Skeletal muscle satellite cell (primary cell): ENCODE measurements around the gene DPYD.

ENCODE experiments used
- H3K27me3 ChIP-seq: 2 replicates; pipeline ENCODE4 v1.7.0; 2013; ENCODE audit warnings: low read length; ENCODE audit not compliant: control insufficient read depth, insufficient read depth
- H3K36me3 ChIP-seq: 2 replicates; pipeline ENCODE4 v1.7.0; 2013; ENCODE audit warnings: mild to moderate bottlenecking, control low read depth, low read length; ENCODE audit not compliant: insufficient read depth
- H3K4me1 ChIP-seq: 2 replicates; pipeline ENCODE4 v1.7.0; 2013; ENCODE audit warnings: low read length; ENCODE audit not compliant: control insufficient read depth, insufficient read depth
- H3K4me2 ChIP-seq: 2 replicates; pipeline ENCODE4 v1.7.0; 2013; ENCODE audit warnings: mild to moderate bottlenecking, low read length
- H3K4me3 ChIP-seq: 2 replicates; pipeline ENCODE4 v1.7.0; 2013; ENCODE audit warnings: low read length
- H3K9ac ChIP-seq: 2 replicates; pipeline ENCODE4 v1.7.0; 2013; ENCODE audit warnings: mild to moderate bottlenecking, low read depth, low read length, moderate library complexity
- H3K9me3 ChIP-seq: replicated peaks from 2 replicates; pipeline ENCODE4 v1.7.0; 2013; ENCODE audit warnings: mild to moderate bottlenecking, control low read depth, low read length

The DPYD gene

GRCh38 chr1:97905141-97905940, 15.5 kb downstream of the DPYD start:
- no peaks in the 10 kb centered on the region for H3K27me3 ChIP-seq
- H3K4me1 ChIP-seq = peaks cover 67% of the 10 kb centered on the region
- H3K9ac ChIP-seq = no peak overlapping the region
- no peak overlapping the region for H3K4me2 ChIP-seq
- no peaks in the 10 kb centered on the region for H3K9me3 ChIP-seq
- no peak overlapping the region for H3K4me3 ChIP-seq
- no peaks in the 10 kb centered on the region for H3K36me3 ChIP-seq

DNA sequence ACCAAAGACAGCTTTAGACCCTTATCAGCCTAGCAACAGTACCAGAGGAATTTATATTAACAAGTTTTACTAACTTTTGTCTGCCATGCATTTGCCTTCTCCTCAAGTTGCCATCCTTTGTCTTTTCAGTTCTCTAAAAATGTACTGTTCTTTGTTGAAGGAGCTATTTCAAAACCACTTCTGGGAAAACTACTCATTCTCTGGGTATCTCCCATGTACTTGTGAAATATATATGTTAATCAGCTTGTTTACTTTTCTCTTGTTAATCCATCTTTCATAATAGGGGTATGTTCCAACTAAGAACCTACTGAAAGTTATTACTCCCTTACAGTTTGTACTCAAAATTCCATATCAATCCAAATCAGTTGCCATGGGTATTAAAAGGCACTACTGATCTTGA, 16.3 kb downstream of the DPYD start:
- Histone ChIP-seq H3K36me3 (no peaks in the 10 kb centered on the region), H3K27me3 (no peaks in the 10 kb centered on the region), H3K4me1 (peaks cover 67% of the 10 kb centered on the region), H3K4me3 (peak overlapping the region; percentile 31), H3K9ac (peak overlapping the region; percentile 37), H3K9me3 (no peaks in the 10 kb centered on the region), H3K4me2 (peak overlapping the region; percentile 57)

- H3K4me2 ChIP-seq = peak overlapping the region; percentile 57
- no peaks in the 10 kb centered on the region for H3K9me3 ChIP-seq
- peaks cover 75% of the 10 kb centered on the region for H3K4me1 ChIP-seq
- peak overlapping the region; percentile 37 for H3K9ac ChIP-seq
- H3K27me3 ChIP-seq = no peaks in the 10 kb centered on the region
- H3K36me3 ChIP-seq = no peaks in the 10 kb centered on the region
- H3K4me3 ChIP-seq = no peak overlapping the region
These were observed 17.2 kb downstream of the DPYD start for GRCh38 chr1:97903626-97904025.

GRCh38 chr1:97902067-97902466, 18.8 kb downstream of the DPYD start:
- no peak overlapping the region for H3K9ac ChIP-seq
- H3K9me3 ChIP-seq = no peaks in the 10 kb centered on the region
- peaks cover 66% of the 10 kb centered on the region for H3K4me1 ChIP-seq
- H3K36me3 ChIP-seq = no peaks in the 10 kb centered on the region
- no peak overlapping the region for H3K4me3 ChIP-seq
- no peaks in the 10 kb centered on the region for H3K27me3 ChIP-seq
- H3K4me2 ChIP-seq = no peak overlapping the region

GRCh38 chr1:97901017-97901658, 19.7 kb downstream of the DPYD start:
- Histone ChIP-seq H3K9me3 (no peaks in the 10 kb centered on the region), H3K4me3 (peak overlapping the region; percentile 7), H3K27me3 (no peaks in the 10 kb centered on the region), H3K4me2 (peak overlapping the region; percentile 74), H3K9ac (peak overlapping the region; percentile 40), H3K4me1 (peaks cover 58% of the 10 kb centered on the region), H3K36me3 (no peaks in the 10 kb centered on the region)

DNA sequence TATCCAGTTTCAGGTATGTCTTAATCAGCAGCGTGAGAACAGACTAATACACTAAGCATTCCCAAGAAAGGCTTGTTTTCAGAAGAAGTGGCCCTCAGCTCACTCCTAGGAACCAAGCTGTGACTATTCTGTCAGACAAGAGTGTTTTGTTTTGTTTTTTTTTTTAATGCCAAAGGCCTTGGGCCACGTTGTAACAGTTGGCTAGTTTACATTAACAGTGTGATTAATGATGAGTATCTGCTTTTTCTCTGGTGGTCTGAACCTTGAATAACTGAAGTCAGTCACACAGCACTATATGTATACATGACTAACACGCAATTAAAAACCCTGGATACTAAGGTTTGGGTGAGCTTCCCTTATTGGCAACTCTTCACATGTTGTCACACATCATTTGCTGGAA, 21.9 kb downstream of the DPYD start:
- Histone ChIP-seq H3K4me3 (no peak overlapping the region), H3K9ac (no peak overlapping the region), H3K36me3 (no peaks in the 10 kb centered on the region), H3K27me3 (no peaks in the 10 kb centered on the region), H3K4me2 (no peak overlapping the region), H3K9me3 (no peaks in the 10 kb centered on the region), H3K4me1 (peaks cover 41% of the 10 kb centered on the region)

DNA sequence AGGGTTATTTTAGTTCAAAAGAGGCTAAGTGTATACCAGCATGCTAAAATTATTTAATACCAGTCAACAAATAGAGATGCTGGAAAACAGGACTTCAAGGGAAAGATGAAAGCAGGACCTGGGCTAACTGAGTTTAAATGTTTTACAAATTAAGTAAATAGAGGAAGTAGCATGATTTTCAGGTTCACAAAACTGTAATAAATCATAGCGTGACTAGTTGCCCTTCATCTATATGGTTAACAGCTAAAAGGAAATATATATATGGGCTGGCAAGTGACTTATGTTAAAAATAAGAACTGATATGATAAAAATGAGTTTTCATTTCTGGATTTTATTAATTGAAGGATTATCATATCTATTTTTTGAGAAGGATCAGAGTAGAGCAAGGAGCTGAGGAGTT, 25.6 kb downstream of the DPYD start:
- H3K9ac ChIP-seq = no peak overlapping the region
- no peak overlapping the region for H3K4me2 ChIP-seq
- no peaks in the 10 kb centered on the region for H3K27me3 ChIP-seq
- no peaks in the 10 kb centered on the region for H3K9me3 ChIP-seq
- H3K4me3 ChIP-seq = no peak overlapping the region
- H3K4me1 ChIP-seq = peaks cover 18% of the 10 kb centered on the region
- no peaks in the 10 kb centered on the region for H3K36me3 ChIP-seq

DNA sequence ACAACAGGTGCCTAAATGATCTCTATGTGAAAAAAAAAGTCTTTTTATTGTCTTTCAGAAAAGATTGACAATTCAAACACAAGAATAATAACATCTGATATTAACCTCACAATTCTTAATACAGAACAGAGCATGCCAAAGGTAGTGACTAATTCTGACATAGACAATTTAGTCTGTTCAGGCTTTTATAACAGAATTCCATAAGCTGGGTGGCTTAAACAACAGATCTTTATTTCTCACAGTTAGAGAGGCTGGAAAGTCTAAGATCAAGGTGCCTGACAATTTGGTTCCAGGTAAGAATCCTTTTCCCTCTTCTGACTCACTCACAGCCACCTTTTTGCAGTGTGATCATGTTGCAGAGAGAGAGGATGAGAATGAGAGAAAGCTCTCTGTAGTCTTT, 27.0 kb downstream of the DPYD start:
- peak overlapping the region; percentile 29 for H3K9ac ChIP-seq
- H3K9me3 ChIP-seq = no peaks in the 10 kb centered on the region
- peak overlapping the region; percentile 47 for H3K4me2 ChIP-seq
- peaks cover 12% of the 10 kb centered on the region for H3K4me1 ChIP-seq
- H3K27me3 ChIP-seq = no peaks in the 10 kb centered on the region
- no peaks in the 10 kb centered on the region for H3K36me3 ChIP-seq
- no peak overlapping the region for H3K4me3 ChIP-seq

- peaks cover 3% of the 10 kb centered on the region for H3K36me3 ChIP-seq
- H3K9me3 ChIP-seq = peaks cover 4% of the 10 kb centered on the region
- no peak overlapping the region for H3K4me2 ChIP-seq
- H3K4me3 ChIP-seq = no peak overlapping the region
- no peak overlapping the region for H3K9ac ChIP-seq
- no peaks in the 10 kb centered on the region for H3K27me3 ChIP-seq
- no peaks in the 10 kb centered on the region for H3K4me1 ChIP-seq
These were observed 34.6 kb downstream of the DPYD start for GRCh38 chr1:97886199-97886598.

- no peaks in the 10 kb centered on the region for H3K4me1 ChIP-seq
- H3K9ac ChIP-seq = no peak overlapping the region
- H3K4me2 ChIP-seq = no peak overlapping the region
- H3K9me3 ChIP-seq = peaks cover 4% of the 10 kb centered on the region
- peaks cover 5% of the 10 kb centered on the region for H3K36me3 ChIP-seq
- no peaks in the 10 kb centered on the region for H3K27me3 ChIP-seq
- H3K4me3 ChIP-seq = no peak overlapping the region
These were observed 37.0 kb downstream of the DPYD start for GRCh38 chr1:97883823-97884222.

DNA sequence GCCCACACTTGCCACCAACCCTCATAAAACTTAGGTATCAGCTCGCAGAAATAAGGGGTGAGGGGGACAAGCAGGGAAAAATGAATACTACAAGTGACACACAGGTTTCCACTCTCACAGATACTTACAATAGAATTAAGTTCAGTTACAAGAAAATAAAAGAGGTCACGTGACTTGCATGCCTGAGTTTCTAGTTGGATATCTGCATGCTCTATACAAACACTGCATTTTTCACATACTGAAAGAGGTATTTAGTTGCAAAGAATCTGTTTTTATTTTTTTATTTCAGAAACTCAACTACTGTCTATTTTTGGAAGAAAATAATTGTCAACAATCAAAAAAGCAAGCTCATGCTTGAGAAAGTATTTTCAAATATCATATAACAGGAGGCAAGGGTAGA, 43.5 kb downstream of the DPYD start:
- Histone ChIP-seq H3K27me3 (no peaks in the 10 kb centered on the region), H3K36me3 (peaks cover 5% of the 10 kb centered on the region), H3K4me2 (no peak overlapping the region), H3K9me3 (no peaks in the 10 kb centered on the region), H3K4me1 (peaks cover 11% of the 10 kb centered on the region), H3K9ac (no peak overlapping the region), H3K4me3 (no peak overlapping the region)

GRCh38 chr1:97875996-97876395, 44.8 kb downstream of the DPYD start:
- Histone ChIP-seq H3K4me1 (peaks cover 11% of the 10 kb centered on the region), H3K9me3 (no peaks in the 10 kb centered on the region), H3K9ac (no peak overlapping the region), H3K27me3 (no peaks in the 10 kb centered on the region), H3K36me3 (peaks cover under 1% of the 10 kb centered on the region), H3K4me2 (no peak overlapping the region), H3K4me3 (no peak overlapping the region)
